CD4-positive, alpha-beta T cell treated with Interleukin-6 at 100 ng/mL for 8 hours (primary cell): ENCODE measurements around the gene ARRB1.
A peak's percentile ranks its signal among the peaks of the same experiment; 100 is the strongest.
"Not testable (repeated sequence)": the region's sequence is repeated elsewhere in the genome, so short reads cannot be mapped to it uniquely, and the experiment has no call there.

Experiments
- DNase-seq: peaks from one replicate; pipeline ENCODE4 v3.0.0-alpha.2; 2020; ENCODE audit warnings: mixed read lengths, low spot score

Gene ARRB1

DNA sequence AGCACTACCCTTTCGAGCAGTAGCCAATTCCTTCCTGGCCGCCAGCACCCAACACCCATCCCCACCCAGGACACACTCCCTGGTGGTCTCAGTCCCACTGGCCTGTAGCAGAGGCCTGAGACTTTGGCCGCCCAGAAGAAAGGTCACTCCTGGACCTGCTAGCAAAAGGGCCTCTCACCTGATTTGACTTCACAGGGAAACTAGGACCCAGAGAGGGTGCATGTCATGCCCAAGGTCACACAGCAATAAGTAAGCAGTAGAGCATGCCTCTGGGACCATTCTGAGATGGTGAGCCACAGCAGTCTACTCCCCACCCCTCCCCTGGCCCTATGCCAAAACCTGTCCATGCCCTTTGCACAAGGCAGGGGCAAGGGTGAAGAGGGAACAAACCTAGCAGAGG lies 7.3 kb downstream of the ARRB1 start:
- no peak for DNase-seq

DNA sequence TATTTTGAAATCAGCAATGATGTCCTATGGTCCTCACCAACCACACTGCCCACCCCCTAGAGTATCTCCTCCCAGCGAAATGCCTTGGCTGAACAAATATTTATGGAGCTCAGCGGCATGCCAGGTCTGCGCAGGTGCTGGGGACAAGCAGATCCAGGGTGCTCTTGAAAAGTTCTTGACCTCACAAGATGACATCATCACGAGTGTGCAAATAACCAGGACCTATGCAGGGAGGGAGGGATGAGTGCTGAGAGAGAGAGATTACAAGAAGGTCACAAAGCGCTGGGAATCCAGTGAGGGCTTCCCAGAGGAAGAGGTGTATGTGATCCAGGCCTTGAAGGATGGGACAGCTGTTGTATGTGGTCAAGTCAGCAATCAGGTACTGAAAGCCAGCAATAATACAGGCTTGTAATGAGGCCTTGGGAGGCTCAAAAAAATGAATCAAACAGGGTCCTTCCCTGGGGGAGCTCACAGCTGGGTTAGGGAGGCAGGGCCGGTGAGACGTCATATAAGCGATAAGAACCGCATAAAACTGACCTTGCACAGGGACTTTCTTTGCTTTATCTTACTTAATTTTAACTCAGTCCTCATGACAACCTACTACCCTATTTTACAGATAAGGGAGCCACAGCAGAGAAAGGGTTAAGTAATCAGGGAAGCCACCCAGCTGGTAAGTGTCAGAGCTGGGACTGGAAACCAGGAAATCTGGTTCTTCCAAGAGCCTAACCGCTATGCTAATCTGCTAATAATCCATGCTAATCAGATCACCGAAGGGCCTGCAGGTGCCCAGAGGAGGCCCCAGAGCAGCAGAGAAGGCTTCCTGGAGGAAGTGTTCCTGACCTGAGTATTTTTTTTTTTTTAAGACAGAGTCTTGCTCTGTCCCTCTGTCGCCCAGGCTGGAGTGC lies 8.2 kb downstream of the ARRB1 start:
- DNase-seq: no peak

DNA sequence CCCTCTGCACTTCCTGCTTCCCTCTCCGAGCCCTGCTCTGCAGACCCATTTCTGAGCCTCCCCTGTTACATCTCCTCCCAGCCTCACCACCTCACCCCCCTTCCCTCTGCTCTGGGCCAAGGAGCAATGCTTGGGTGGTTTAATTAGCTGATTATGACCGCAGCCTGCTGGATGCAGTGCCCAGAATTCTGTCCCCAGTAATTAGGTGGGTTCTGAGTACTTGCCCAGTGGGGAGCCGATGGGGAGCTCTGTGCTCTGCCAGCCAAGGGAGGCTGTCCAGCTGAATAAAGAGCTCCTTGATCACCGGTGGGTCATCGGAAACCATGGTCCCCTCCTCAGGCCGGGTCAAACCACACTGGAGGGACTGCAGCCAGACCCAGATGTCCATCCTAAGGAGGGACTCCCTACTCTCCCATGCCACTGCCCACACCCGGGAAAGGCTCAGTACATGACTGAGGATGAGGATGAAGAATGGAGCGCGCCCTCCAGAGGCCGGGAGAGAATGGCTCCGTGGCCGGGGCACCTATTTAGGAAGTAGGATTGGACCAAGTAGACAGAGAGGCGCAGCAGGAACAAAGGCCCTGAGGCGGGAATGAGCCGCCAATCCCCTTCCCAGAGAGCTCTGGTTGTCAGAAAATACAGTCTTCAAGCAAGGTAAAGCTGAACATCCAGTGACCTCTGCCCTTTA lies 9.1 kb downstream of the ARRB1 start:
- no peak for DNase-seq

DNA sequence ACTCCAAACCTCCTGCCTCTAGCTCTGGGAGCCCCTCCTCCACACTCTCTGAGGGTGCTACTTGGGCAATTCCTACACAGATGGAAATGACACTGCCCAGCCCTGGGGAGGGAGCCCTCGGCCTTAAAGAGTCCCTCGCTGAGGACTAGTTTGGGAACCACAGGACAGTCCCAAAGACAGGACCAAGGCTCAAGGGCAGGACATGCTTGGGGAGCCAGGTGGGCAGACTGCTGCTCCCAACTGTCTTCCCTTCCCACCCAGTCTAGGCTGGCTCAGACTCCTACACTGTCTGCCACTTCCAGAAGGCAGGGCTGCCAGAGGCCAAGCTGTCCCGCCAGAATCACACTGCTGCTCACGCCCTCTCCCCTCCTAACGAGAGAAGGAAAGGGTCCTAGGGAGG lies 9.8 kb downstream of the ARRB1 start:
- no peak for DNase-seq

DNA sequence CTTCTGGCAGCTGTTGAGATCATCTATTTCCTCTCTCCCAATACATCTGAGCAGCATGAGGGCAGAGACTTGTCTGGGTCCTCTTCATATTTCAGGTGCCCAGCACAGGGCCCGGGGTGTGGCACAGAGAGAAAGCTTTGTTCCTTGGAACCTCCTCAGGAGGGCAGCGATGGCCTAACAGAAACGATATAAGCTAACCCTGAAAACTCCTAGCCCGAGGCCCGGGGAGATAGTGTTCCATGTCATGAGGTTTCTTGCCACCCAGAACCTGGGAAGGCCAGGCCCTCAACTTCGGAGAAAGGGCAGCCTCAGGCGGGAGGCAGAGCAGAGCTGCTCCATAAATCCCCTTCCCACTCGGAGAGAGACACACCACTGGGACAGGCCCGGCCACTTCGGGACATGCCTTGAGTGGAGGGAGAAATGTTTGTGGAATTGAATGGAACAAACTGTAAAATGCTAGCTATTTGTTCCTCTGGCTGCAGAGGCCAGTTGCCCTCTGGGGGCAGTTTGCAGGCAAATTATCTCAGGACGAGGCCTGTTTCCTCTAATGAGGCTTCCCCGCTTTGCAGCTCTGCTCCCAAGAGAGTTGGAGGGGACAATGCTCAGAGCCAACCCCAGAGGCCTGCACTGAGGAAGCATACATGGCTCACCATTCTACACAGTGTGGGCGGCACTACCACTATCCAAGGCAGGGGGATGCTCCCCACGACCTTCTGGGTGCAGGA lies 11.6 kb downstream of the ARRB1 start:
- DNase-seq: no peak

DNA sequence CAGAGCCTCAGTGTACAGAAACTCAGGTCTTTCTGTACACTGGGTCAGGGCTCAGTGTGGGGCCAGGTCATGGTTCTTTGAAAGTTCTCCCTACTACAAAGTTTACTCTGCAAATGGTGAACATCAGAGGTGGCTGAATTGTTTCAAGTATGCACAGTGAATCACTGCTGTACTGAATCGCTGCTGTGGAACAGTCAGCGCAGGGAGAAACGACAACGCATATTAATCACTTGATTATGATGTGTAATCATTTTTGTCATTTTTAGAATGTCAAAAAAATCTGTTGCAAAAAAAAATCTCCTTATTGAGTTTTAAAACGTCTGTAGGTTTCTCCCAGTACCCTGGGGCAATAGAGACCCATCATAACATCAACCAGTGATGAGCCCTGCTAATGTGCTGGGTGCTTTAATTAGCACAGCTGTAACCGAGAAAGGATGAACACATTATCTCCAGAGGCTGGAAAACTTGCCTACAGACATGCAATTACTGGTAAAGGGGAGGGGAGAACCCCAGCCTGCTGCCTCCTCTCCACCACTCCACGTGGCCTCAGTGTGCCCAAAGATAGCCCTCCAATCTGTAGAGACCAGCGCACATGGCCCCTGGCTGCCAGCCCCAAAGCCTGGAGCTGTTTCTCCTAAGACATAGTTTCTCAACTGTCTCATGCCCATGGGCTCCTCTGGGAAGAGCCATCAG lies 12.8 kb downstream of the ARRB1 start:
- DNase-seq: no peak

DNA sequence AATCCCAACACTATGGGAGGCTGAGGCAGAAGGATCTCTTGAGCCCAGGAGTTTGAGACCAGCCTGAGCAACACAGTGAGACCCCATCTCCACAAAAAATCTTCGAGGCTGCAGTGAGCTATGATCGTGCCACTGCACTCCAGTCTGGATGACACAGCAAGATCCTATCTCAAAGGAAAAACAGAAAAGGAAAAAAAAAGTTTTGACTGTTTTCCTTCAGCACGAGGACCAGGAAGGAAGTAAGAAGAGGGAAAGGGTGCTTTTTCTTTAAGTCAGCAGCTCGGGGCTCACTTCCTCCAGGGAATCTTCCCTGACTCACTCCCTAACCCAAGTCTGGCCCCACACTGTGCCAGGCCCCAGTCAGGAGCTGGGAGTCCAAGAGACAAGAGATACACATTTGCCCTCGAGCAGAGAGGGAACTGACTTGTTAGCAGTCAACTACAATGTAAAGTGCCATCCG lies 14.2 kb downstream of the ARRB1 start:
- no peak for DNase-seq

DNA sequence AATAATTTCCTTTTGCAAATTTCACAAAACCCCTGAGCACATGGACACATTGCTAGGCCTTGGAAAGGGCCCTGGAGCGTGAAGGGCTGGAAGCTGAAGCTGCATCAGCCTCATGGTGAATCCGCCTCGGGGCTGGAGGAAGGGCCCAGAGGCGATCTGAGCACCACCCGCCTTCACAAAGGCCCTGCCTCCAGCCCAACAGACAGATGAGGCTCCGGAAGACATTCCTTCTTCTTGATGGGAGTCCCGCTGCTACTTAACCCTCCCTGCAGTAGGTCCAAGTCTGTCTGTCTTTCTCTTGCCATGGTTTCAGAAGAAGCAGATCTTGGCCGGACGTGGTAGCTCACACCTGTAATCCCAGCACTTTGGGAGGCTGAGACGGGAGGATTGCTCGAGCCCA lies 16.5 kb downstream of the ARRB1 start:
- DNase-seq: no peak

DNA sequence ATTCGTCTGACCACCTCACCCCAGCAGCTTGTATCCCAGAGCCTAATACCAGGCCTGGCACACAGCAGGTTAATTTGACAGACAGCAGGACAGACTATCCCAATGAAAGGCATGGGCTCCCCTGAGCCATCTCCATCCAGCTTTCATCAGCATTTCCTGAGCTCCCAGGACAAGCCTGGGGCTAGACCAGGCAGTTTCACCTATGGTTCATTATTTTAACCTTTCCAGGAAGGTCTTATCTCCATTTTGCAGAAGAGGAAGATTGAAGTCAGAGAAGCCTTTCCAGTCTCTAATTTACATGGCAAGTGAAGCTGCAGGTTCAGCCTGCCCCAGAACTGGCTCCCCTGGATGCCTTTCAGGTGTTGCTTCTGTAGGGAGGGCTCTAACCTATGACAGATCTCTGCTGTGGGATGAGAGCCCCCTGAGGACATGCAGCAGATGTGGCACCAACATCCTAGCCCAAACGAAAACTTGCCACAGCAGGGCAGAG lies 17.0 kb downstream of the ARRB1 start:
- no peak for DNase-seq

DNA sequence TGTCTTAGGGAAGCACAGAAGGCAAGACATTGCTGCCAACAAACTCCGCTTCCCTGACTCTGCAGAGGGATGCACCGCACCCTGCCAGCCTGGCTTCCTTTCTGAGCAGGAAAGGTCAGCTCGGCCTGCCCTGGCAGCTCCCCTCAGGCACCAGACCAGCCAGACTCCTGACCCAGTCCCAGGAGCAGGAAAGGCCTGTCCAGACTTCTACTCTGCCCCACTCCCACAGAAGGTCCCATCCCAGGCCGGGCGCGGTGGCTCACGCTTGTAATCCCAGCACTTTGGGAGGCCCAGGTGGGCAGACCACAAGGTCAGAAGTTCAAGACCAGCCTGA lies 17.7 kb downstream of the ARRB1 start:
- DNase-seq: no peak

DNA sequence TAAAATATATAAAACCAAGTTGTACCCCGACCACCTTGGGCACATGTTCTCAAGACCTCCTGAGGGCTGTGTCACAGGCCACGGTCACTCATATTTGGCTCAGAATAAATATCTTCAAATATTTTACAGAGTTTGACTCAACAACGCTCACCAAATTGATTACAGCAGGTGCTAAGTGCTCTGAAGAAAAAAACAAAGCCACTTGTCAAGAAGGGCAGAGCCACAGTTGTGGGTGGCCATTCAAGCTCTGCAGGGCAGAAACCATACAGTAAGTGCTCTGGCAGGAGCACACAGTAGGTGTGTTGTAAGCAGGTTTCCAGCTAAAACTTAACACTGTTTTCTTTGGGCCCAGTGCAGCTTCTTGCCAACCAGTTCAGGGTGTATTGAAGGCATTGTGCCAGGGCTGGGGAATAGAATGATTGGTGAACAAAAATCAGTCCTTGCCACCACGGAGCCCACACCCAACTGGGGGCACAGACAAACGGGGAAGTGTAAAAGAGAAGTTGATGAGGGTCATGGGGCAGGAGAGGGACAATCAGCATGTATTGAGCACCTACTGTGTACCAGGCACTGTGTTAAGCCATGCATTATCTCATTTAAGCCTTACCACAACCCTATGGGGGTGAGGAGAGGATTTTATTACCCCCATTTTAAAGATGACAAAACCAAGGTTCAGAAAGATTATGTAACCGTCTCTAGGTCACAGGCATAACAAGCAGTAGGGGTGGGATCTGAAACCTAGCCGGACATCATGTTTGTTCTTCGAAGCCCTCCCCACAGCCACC lies 18.2 kb downstream of the ARRB1 start:
- no peak for DNase-seq

DNA sequence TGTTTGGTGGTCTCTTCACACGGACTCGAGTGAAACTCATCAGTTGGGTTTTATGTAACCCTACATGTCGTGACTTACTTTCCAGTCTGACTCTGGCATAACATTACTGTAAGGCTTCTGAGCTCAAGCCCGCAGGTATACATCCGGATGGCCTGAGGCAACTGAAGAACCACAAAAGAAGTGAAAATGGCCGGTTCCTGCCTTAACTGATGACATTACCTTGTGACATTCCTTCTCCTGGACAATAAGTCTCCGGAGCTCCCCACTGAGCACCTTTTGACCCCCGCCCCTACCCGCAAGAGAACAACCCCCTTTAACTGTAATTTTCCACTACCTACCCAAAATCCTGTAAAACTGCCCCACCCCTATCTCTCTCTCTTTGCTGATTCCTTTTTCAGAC lies 19.7 kb downstream of the ARRB1 start:
- not testable (repeated sequence) for DNase-seq

DNA sequence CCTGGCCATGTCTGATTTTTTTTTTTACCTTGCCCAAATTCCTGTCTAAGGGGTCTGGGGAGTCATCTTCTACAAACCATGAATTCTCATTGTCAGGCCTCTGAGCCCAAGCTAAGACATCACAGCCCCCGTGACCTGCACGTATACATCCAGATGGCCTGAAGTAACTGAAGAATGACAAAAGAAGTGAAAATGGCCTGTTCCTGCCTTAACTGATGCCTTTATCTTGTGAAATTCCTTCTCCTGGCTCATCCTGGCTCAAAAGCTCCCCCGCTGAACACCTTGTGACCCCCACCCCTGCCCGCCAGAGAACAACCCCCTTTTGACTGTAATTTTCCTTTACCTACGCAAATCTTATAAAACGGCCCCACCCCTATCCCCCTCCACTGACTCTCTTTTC lies 20.2 kb downstream of the ARRB1 start:
- not testable (repeated sequence) for DNase-seq

DNA sequence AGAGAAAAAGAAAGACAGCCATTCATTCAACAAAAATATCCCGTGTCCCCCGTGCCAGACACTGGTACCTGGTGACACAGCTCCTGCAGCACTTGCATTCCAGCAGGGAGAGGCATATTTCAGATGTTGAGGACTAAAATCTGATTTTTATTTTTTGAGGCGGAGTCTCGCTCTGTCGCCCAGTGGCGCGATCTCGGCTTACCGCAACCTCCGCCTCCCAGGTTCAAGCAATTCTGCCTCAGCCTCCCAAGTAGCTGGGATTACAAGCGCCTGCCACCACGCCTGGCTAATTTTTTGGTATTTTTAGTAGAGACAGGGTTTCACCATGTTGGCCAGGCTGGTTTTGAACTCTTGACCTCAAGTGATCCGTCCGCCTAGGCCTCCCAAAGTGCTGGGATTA lies 20.6 kb downstream of the ARRB1 start:
- not testable (repeated sequence) for DNase-seq

DNA sequence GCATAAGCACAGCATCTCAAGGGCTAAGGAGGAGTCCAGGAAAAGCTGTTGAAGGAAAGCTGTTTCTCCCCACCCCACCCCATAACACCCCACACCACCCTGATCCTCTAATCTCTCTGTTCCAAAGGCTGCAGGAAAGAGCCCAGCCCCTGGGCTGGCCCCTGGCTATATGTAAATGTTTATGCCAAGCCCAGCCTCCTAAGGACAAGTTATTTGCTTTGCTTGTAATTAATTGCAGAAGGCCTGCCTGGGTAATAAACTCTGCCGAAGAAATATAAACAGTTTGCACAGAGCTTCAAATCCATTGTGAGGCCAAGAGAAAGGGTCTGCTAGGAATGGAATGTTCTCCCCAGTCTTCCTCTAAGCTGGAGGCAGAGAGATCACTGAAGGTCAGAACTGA lies 21.2 kb downstream of the ARRB1 start:
- no peak for DNase-seq

DNA sequence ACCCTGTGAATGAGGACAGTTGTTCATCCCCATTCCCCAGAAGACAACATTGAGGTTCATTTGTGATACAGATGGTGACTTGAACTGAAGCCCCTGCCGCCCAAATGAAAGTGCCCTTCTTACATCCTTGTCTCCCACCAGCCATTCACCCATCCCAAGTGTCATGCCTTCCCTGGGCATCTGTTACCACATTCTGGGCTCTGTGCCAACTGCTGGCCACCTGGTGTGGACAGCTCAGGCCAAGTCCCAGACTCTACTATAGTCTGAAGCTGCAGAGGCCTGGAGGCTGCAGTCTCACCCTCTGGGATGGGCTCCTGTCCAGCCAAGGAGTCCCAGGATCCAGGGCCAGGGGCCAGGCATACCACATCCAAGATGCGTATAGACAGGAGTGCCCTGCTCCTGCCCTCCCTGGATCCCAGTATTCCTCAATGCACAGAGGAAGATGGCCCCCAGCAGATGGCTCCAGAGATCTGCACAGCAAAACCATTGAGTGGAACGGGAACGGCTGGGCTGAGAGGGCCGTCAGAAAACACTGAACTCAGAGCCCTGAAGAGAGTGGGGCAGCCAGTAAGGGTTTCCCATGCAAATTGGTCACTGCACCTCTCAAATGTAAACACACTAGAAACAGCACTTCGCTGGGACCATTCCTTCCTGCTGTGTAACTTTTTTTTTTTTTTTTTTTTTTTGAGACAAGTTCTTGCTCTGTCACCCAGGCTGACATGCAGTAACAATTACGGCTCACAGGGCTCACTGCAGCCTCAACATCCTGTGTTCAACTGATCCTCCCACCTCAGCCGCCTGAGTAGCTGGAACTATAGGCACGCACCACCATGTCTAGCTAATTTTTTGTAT lies 22.8 kb downstream of the ARRB1 start:
- DNase-seq: peak; percentile 81

DNA sequence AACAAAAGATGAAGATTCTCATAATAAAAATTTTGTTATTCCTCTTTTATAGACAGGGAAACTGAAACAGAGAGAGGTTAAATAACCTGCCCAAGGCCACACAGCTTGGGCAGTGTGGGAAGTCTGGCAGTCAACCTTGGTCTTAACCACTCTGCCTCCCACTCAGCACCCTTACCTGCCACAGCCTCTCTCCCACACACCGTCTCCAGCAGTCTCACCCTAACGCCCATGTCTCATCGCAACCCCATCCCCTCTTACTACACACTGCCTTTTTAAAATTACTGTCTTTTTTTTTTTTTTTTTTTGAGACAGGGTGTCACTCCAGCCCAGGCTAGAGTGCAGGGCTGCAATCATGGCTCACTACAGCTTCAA lies 25.0 kb downstream of the ARRB1 start:
- DNase-seq: no peak

DNA sequence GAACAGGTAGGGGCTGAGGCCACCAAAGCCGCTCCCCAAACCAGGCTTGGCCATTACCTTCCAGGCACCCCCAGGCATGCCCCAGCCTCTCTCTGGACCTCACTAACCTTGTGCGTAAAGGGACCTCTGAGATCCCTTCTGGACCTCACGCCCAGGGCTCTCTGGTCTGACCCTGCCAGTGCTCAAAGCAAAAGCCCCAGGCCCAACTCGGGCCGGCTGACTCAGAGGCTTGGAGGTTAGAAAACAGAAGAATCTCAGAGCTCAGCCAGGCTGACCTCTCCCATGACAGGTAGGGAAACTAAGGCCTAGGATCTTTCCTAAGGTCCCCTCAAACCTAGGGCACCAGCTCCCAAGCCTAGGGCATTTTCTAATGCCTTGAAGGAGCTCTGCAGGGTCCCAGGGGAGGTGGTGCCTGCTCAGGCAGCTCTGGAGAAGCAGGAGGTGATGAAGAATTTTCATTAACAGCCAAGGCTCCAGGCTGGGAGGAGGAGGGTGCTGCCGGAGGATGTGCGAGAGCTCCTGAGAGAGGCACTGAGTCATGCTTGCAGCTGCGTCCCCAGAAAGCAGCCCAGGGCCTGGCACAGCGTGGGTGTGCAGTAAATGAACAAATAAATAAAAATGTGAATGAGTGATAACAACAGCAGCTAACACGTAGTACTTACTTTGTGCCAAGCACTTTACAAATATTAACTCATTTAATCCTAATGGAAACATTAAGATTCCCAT lies 25.6 kb downstream of the ARRB1 start:
- no peak for DNase-seq

DNA sequence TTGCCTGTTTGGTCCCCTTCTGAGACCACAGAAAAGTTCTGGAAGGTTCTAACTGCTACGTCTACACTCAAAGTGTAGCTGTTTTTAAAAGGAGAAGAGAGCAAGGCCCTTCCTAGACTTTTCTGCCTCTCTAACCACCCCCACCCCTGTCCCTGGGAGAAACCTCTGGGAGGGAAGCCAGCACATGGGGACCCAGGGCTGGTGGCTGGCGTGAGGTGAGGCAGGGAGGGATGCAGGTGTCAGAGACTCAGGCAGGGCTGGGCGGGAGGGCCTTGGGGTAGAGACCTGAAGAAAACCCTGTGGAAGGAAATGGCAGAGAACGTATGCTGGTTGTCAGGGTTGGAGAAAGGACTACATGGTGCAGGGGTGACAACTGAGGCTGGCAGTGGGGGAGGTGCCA lies 26.7 kb downstream of the ARRB1 start:
- no peak for DNase-seq

DNA sequence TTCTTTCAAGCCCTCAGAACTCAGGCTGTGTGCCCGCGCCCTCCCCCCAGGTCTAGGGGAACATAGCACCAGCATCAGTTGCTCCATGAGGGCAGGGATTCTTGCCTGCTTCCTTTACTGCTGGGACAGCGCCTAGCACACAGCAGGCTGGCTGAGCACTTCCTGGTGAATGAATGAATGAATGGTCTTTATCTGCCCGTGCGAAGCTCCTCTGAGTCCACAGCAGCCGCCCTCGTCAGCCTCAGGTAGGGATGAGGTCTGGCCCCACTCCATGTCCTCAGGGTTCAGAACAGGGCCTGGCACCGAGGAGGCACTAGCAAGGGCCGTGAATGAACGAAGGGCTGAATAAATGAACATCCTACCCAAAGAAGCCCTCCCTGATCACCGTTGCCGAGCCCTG lies 27.3 kb downstream of the ARRB1 start:
- no peak for DNase-seq
